GM18861 (cell line): ENCODE measurements around the gene TBC1D22A.
"Not testable (repeated sequence)": the region's sequence is repeated elsewhere in the genome, so short reads cannot be mapped to it uniquely, and the experiment has no call there.

ENCODE experiments used
- ATAC-seq: cut with Tn5 transposase; IDR thresholded peaks from one replicate; pipeline ENCODE4 v1.9.1; 2021; ENCODE audit not compliant: unreplicated experiment

Gene TBC1D22A

DNA sequence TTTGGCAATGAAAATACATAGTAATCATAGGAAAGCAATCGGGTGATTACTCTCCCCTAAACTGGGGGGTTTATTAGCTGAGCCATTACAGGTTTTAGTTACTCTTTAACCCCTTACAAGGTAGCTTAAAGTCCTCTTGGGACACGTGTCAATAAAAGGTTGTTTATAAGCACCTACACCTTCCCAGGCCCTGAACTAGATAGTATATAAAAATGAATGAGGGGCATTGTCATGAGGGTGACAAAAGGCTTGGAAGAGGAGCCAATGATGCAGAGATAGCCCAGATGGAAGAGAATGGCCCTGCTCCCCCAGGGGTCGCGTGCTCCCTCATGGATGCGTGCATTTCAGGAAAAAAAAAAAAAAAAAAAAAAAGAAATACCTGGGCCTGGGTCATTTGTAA is 276.9 kb downstream of the TBC1D22A start:
- ATAC-seq, result no peak

DNA sequence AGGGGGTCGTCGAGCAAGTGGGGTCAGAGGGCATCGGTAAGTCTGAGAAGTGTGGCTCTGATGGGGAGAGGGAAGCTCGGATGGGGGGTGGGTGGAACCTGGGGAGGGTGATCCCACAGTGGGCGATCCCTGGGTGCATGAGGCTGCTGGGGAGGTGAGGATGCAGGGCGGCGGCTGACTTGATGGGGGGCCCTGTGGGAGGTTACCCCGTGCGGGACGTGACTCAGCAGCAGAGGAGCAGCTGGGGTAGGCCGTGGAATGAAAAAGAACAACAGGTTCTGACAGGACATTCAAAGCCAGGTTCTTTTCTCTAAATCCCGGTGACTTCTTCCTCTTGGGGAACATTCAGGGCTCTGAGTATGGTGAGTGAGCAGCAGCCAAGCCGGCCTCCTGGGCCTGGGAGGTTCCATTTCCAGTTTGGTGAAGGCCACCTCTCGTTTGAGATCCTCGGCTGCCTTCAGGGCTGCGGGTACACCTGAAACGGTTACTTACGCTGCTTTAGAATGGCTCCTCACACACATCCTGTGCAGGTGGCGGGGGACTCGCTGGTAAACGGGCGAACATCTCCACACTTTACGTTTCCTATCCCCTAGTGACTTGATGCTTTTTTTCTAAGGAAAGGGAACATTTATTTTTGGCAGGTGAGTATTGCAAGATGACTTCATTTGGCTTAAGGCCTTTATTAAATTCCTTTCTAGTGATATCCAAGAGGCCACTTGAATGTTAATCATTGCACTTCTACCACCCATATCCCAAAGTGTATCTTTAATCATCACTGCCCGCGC is 278.2 kb downstream of the TBC1D22A start:
- ATAC-seq, result no peak

DNA sequence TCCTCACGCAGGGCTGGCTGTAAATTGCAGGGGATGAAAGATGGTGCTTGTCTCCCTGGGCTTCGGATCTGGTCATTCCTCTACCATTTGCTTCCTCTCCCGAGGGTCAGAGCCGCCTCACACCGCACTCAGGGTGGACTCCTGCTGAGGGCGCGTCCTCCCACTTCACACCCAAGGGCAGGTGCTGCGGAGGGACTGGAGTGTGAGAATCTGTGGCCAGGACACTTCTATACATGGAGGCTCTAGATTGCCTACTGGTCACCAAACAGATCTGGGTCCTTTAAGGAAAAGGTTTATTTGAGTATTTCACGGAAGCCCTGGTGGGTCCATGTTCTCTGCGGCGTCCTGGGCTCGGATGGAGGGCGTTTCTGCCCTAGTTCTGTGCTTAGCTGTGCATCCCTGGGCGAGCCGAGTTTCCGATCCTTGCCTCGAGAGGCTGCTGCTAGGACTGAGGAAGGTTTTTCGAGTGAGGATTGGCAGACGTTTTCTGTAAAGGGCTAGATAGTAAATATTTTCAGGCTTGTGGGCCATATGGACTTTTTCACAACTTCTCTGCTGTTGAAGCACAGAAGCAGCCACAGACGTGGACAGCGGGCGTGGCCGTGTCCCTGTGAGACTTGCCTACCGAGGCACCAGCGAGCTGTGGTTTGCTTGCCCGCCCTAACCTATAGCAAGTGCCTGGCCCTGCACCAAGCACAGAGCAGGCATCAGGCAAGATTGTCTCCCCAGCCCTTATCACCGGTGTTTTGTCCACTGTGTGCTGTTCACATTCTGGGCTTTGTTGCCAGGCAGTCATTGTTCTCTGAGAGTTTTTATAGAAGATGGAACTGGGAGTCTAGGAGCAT is 279.0 kb downstream of the TBC1D22A start:
- ATAC-seq, result no peak

DNA sequence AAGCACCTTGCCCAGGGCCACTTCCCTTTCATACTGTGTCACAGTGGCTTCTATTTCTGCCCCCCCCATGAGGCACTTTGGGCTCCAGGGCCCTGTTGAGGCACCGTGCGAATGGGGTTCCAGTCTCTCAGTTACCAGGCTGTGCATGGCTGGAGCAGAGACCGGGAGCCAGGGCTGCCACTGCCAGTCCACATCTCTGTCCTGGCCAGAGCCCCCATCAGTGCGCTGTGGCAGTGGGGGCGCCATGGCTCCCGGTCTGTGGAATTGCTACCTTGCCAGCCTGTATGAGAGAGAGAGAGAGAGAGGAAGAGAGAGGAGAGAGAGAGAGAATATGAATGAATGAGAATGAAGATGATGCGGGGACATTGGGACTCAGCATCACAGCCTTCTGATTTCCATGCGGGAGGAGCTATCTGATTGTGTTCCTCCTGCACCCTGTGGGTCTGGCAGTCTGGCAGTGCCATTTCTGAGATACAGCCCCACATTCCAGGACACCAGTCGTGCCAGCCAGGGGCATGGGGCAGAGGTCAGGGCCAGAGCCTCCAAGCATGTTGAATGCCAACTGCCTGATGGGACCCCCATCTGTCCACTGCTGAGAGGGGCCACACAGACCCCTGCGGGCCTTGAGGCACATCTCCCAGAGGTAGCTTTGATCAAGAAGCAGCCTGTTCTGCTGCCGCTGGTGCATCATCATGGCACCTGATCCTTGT is 279.8 kb downstream of the TBC1D22A start:
- ATAC-seq, result no peak

DNA sequence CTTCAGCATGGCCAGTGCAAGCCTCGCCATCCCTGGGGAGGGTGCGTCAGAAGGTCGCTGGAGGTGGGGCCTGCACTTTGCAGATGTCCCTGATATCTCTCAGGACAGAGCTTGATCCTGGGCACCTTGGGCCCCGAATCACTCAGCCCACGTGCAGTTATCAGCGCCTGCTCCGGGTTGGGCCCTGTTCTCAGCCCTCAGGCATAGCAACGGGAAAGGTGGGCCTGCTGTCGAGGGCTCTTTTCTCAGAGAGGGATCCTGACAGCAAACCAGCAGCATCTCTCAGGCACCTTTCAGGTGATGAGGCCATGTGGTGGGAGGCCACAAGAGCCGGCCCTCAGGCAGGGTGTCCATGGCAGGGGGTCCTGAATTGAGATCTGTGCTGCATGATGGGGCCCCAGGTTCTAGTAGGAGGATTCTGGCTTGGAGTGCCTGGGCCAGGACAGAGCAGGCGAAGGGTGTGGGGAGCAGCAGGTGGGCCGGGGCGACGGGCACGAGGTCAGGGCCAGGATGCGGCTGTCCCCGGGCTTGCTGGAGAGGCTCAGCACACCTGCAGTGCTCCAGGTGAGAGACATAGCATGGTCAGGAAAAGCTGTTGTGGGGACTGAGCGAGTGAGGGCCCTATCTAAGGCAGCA is 280.5 kb downstream of the TBC1D22A start:
- no peak for ATAC-seq

DNA sequence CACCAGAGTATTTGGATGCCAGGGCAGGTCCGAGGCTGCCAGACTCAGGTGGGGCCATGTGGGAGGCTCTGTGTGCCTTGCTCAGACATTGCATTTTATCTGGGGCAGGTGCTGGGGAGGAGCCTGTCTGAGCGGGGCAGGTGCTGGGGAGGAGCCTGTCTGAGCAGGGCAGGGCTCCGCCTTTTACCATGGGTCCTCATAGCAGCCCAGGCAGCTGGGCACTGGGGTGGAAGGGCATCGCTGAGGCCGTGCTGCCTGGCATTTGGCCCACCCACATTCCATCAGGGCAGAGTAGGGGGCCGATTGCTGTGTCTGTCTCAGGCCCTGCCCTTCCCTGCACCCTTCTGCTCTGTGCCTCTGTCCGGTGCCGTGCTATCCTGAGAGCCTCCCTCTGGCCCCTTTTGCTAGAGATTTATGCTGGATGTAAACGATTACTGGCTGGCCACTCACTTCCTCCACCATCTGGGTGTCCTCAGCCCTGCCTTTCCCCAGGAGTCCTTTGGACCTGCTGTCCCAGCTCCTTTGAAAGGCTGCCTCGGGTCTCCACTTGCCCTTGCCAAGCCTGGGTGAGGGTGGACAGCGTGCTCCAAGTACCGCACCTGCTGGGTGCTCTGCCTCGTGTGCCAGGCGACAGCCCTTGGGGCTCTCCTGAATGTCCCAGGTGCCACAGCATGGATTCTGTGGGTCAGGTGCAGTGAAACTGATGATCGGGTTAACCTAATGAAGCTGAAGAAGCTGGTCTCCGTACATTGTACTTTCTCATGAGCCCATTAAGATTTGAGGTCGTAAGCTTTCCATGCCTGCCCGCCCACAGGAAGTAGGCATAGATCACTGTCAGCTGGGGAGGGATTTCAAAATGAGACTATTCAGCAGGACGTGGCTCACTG is 281.6 kb downstream of the TBC1D22A start:
- ATAC-seq, result no peak

DNA sequence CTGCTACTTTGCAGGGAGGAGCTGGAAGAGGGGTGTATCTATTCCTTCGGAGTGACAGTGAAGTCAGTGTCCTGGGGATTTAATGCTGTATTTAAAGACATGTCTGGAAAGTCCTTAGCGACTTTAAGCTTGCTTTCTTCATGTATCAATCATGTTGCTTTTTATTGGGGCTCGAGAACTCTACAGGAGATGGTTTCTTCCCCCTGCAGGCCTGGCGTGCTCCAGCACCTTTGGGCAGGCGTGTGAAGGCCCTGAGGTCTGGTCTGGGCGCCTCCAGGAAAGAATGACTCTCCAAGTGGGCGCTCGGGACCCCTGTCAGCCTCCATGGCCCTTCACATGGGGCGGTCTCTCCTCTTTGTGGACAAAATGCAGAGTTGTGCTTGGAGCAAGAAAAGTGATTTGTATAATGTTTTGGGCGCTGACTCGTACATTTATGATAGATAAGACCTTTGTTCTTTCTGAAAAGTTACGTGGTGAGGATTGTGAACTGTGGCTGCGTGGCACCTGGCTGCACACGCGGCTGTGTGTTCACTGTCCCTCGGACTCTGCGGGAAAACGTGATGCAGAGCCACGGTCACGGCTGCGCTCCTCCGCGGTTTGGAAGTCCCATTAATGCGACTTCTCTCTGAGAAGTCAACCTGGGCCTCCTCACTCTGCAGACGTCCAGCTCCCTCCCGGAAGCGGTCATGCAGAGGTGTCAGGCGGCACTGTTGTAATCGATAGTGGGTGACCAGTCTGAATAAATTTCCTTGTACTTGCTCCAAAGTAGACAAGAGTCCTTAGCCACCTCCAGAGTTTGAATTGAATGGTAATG is 282.5 kb downstream of the TBC1D22A start:
- ATAC-seq, result no peak

DNA sequence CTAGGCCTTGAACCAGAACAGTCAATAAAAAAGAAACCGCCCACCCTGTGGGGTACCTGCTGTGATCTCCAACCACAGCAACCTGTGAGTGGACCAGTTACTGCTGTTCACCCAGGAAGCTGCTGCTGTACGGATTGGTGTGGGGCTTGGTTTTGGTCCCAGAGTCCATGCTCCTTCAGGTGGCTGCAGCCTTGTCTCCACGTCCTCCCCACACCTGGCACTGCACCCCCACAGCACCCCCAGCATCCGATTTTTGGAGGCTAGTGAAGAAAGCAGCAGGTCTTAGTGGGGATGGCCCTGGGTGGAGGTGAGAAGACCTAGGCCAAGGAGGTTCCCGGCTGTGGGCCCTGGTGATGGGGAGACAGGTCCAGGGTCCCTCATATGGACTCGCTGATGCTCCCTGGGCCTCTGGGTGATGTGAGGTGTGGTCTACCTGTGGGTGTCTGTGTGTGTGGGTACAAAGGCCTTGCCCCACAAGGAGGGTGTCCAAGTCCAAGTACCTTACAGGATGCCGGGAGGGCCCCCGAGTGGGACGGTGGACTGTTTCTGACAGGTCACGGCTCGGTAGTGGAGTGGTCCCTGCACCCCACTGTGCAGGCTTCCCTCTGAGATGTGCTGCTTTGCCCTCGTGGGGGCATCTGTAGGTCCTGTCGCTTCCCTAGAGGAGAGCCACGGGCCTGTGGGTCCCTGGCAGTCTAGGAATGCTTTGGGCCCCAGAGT is 283.4 kb downstream of the TBC1D22A start:
- no peak for ATAC-seq

DNA sequence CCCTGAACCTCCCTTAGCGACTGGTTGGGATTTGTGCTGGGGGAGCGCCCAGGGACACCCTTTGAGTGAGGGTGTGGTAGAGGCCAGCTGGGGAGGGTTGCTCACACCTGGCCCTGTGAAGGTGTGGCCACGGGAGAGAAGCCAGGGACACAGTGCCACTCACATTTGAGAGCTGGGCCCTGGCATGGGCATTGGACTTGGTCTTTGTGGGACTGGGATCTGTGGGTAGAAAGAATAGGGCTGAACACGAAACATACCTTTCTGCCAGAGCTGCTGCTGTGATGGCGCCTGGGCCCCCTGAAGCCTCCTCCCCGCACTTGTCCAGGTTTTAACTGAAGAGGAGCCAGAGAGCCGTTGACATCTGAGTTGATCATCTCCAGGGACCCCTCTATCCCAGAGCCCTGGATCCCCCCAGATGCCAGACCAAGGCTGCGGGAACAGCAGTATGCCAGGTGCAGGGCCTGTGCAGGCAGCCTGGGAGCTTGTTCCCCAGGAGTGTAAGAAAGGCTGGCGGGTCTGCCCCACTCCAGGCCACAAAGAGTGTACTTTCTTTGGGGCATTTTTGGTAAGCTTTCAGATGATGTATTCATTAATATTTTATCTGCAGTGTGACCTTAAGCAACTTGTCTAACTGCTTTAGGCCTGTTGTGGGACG is 284.1 kb downstream of the TBC1D22A start:
- ATAC-seq, result no peak

DNA sequence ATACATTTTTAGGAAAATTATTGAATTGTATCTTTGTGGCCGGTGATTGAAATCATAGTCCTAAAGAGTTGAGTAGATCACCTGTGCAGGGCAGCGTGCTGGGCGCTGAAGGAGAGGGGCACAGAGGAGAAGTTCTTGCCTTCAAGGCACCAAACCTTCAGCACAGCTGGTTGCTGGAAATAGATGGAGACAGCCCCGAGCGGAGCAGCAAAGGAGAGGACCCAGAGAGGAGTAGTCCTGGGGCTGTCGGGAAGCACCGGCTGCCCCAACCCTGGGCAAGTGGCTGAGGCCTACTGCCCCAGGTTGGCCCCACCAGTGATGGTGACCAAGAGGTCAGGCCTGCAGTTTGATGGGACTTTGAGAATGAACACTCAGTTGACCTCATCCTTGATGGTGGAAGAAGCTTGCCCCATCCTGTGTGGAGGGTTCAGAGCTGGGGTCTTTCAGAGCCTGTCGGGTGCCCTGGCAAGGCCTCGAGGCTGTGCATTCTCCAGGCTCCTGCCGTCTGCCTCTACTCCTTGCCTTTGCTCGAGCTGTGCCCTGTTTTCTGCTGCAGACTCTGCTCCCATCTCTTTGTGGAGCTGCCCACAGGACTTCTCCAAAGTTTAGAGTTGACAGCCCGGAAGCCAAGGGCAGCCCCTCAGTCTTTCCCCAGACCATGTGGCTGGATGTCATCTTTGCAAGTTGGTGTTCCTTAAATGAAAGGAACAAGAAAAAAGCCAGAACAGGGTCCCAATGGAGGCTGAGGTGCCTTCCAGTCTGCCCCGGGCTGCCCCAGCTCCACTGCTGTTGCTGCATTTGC is 285.1 kb downstream of the TBC1D22A start:
- no peak for ATAC-seq

DNA sequence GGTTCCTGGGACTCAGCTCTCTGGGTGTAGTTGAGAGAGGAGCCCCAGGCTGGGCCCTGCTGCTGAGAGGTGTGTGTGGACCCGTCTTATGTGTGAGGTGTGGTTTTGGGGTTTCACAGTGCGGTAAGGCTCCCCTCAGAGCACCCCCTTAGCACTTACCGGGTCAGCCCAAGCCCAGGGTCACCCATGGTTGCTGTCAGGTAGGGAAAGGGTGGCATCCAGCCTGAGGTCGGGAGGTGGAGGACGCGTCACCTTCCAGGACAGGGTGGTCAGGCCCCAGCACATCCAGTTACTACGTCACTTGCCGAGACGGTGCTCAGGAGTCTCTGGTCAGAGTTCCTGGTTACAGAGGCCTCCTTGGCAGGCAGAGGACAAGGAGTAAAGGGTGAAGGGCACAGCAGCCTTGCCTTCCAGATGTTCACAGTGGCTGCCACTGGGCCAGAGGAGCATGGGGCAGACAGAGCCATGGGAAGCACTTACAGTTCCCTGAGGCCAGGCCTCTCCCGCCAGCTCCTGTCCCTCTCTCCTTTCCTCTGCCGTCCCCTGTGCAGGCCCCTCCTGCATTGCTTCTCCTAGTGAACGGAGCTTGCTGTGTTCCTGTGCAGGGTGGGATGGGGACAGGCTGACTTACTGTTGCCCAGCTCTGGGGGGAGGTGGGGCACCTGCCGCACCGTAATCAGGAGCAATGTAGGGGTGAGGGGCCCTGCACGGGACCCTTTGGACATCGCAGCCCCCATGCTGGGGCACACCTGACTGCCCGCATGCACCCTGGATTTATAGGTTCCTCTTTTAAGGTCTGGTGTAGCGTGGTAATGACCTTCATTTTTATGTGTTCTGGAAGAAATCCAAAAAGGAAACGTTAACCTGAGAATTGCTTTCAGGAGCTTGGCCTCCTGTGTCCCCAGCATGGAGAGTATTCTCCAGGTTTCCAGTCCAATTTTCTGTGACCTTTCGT is 285.9 kb downstream of the TBC1D22A start:
- no peak for ATAC-seq

DNA sequence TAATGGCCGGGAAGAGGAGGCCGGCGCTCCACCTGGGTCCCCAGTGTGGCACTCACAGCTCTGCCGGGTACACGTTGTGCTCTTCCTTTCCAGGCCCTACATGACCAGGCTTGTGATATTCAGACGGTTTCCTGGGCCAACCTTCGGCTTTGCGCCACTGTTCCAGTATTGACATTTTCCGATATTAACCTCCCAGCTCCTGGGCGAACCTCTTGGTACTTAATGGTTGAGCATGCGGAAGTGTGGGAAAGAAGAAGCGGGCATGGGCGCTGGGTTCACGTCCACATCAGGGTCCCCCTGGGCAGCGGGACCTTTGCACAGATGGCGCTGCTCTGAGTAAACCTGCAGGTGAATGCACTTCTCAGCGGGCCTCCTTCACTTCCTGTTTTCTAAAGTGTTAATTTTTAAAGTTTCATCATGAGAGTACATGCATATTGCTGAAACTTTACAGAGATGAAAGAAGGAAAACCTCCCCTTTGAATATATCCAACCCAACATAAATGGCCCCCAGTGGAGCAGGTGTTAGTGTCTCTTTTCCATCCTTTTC is 286.7 kb downstream of the TBC1D22A start:
- no peak for ATAC-seq

DNA sequence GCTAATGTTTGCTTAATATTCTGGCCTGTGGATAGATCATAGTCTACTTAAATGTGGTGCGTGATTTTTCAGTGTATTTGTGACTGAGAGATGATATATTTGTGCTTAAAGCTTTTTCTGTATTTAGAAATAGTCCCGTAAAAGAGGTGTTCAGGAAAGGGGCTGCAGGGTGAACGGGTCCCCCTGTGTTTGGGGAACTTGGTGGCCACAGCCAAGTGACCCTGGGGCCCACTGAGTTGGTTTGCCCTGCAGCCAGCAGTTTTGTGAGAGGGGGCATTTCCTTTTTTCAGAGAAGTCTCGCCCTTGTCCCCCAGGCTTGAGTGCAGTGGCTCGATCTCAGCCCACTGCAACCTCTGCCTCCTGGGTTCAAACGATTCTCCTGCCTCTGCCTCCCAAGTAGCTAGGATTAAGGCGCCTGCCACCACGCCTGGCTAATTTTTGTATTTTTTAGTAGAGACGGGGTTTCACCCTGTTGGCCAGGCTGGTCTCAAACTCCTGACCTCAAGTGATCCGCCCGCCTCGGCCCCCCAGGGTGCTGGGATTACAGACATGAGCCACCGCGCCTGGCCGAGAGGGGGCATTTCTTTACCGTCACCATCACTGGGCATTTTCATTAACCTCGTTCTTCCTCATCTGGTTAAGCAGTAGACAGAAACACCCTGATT is 287.4 kb downstream of the TBC1D22A start:
- not testable (repeated sequence) for ATAC-seq

DNA sequence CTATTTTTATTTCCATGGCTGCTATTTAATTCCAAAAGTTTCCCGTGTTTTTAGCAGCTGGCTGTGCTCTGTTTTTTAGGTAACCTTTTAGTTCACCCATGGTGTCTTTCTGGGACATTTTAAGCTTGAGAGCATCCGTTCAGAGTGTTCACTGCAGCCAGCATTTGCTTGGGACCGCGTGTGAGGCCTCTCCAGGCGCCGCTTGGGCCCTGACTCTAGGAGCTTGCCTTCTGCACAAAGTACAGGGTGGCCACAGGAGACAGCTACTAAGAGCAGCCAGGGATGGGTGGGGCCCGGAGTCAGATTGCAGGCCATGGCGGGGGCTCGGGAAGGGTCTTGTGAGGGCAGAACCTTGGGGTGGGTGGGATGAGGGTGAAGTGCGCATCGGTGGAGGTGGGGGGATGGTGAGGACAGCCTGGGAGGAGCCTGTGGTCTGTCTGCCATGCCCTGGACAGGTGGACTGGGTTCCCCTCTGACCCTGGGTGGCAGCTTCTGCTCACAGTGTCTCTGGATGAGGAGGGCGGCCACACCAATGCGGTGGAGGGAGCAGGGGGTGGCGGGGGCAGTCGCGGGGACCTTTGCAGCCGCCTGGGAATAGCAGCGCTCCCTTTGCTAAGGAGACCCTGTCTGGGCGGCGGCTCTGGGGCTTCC is 288.1 kb downstream of the TBC1D22A start:
- no peak for ATAC-seq
